Measurements from ENCODE around the gene PDE7B. TPM values are rescaled to one million over a fixed set of nuclear protein-coding genes. Genes with fewer than 3 reads are reported as not detected.

The PDE7B gene
- total and polyA plus RNA-seq, 8 donors, result 0.29 to 73.2 (median 5.0) TPM

- 93 to 98% (median 97%) methylated on average over 3 of the region's 3 CpGs for WGBS, 5 donors
- no peaks in the 10 kb centered on the region for H3K27me3 ChIP-seq
- H3K27ac ChIP-seq, result no peak overlapping the region
- H3K4me3 ChIP-seq, result no peak overlapping the region
- intact Hi-C loops (cut with DNase I; ENCODE audit: low total_unique reads), result no loop called here
- H3K36me3 ChIP-seq, result peaks cover 0 to 39% (median 6%) of the 10 kb centered on the region in 4 donors
- H3K4me1 ChIP-seq, result peaks cover 0 to 12% (median 2%) of the 10 kb centered on the region in 4 donors
- TF ChIP-seq POLR2AphosphoS5 (IDR thresholded peaks at IDR 0.05) (no peak), POLR2A (IDR thresholded peaks at IDR 0.05) (no peak), EP300 (IDR thresholded peaks at IDR 0.05) (no peak)
- TF ChIP-seq, protein P1, sequence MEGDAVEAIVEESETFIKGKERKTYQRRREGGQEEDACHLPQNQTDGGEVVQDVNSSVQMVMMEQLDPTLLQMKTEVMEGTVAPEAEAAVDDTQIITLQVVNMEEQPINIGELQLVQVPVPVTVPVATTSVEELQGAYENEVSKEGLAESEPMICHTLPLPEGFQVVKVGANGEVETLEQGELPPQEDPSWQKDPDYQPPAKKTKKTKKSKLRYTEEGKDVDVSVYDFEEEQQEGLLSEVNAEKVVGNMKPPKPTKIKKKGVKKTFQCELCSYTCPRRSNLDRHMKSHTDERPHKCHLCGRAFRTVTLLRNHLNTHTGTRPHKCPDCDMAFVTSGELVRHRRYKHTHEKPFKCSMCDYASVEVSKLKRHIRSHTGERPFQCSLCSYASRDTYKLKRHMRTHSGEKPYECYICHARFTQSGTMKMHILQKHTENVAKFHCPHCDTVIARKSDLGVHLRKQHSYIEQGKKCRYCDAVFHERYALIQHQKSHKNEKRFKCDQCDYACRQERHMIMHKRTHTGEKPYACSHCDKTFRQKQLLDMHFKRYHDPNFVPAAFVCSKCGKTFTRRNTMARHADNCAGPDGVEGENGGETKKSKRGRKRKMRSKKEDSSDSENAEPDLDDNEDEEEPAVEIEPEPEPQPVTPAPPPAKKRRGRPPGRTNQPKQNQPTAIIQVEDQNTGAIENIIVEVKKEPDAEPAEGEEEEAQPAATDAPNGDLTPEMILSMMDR (IDR thresholded peaks at IDR 0.05), result no peak
- DNase-seq, result no peak
- no peaks in the 10 kb centered on the region for H3K9me3 ChIP-seq
These were observed 311.8 kb downstream of the PDE7B start for GRCh38 chr6:136163260-136163659.

DNA sequence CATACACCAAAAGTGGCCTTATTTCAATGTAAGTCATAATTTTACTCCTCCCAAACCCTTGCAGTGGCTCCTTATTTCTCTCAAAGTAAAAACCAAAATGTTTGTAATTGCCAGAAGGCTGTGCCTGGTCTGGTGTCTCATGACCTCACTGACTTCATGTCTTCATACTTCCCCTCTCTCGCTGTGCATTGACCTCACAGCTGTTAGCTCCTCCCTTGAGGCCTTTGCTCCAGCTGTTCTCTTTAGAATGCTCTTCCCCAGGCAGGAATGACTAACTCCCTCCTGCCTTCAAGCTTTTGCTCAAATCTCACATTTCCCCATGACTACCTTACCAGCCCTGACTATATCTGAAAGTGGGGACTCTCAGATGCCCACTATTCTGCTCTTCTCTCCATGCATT, 315.3 kb downstream of the PDE7B start:
- no peak for DNase-seq
- no peak overlapping the region for H3K4me3 ChIP-seq
- no peaks in the 10 kb centered on the region for H3K9me3 ChIP-seq
- no peaks in the 10 kb centered on the region for H3K4me1 ChIP-seq
- peaks cover 0 to 40% (median 6%) of the 10 kb centered on the region in 4 donors for H3K36me3 ChIP-seq
- H3K27ac ChIP-seq, result no peak overlapping the region
- no peaks in the 10 kb centered on the region for H3K27me3 ChIP-seq
- intact Hi-C loops (cut with DNase I; ENCODE audit: low total_unique reads), result no loop called here
- WGBS, 5 donors, result 87 to 96% (median 94%) methylated on average over 1 of the region's 1 CpG
- TF ChIP-seq, protein P1 (IDR thresholded peaks at IDR 0.05), result no peak
- no peak for TF ChIP-seq EP300 (IDR thresholded peaks at IDR 0.05)
- no peak for TF ChIP-seq POLR2A (IDR thresholded peaks at IDR 0.05)
- TF ChIP-seq POLR2AphosphoS5 (IDR thresholded peaks at IDR 0.05), result no peak

DNA sequence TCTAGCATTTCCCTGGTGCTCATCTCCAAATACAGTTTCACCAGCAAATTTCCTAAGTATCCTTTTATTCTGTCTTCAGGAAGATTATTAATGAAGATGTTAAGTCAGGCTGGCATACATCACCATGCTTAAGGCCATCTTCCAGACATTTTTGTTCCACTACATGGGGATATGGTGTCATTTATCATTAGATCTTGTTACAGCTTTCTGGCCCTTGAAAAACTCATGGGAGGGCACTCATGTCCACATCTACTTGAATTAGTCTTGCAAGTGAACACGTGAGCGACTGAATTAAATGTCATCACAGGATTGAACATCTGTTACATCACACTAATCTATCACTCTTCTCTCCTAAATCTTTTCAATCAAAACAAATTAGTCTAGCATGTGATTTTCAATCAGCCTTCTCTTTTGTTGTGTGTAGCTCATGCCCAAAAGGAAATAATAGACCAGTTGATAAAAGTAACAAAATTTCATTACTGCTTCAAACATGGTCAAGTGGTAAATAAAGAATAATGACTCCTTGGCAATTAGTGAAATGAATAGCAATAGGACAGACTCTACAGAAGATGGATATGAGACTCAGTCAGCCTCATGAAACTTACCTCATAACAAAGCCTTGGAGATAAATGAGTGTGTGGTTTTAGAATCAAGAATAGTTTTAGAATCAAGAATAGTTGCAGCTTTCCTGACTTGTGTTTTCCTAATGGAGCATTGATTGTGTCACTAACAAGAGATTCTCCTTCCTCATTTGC, 318.1 kb downstream of the PDE7B start:
- peaks cover 0 to 24% (median 6%) of the 10 kb centered on the region in 4 donors for H3K36me3 ChIP-seq
- H3K27ac ChIP-seq, result no peak overlapping the region
- intact Hi-C loops (cut with DNase I; ENCODE audit: low total_unique reads), result no loop called here
- H3K4me3 ChIP-seq, result no peak overlapping the region
- TF ChIP-seq POLR2A (IDR thresholded peaks at IDR 0.05), result no peak
- no peak for TF ChIP-seq POLR2AphosphoS5 (IDR thresholded peaks at IDR 0.05)
- TF ChIP-seq, protein P1 (IDR thresholded peaks at IDR 0.05), result no peak
- TF ChIP-seq EP300 (IDR thresholded peaks at IDR 0.05), result no peak
- H3K9me3 ChIP-seq, result no peaks in the 10 kb centered on the region
- no peaks in the 10 kb centered on the region for H3K27me3 ChIP-seq
- no peak for DNase-seq
- peaks cover 0 to 12% (median 8%) of the 10 kb centered on the region in 4 donors for H3K4me1 ChIP-seq
- WGBS, 5 donors, result 80 to 94% (median 92%) methylated on average over 2 of the region's 2 CpGs

GRCh38 chr6:136171231-136171630, 319.7 kb downstream of the PDE7B start:
- no peak overlapping the region for H3K4me3 ChIP-seq
- H3K36me3 ChIP-seq, result peaks cover 0 to 15% (median under 1%) of the 10 kb centered on the region in 4 donors
- no peak overlapping the region for H3K27ac ChIP-seq
- H3K27me3 ChIP-seq, result no peaks in the 10 kb centered on the region
- H3K9me3 ChIP-seq, result no peaks in the 10 kb centered on the region
- DNase-seq, result no peak
- peaks cover 0 to 14% (median 8%) of the 10 kb centered on the region in 4 donors for H3K4me1 ChIP-seq
- 76 to 90% (median 87%) methylated on average over 3 of the region's 3 CpGs for WGBS, 5 donors
- no peak for TF ChIP-seq EP300 (IDR thresholded peaks at IDR 0.05)
- TF ChIP-seq POLR2A (IDR thresholded peaks at IDR 0.05), result no peak
- no peak for TF ChIP-seq POLR2AphosphoS5 (IDR thresholded peaks at IDR 0.05)
- TF ChIP-seq, protein P1 (IDR thresholded peaks at IDR 0.05), result no peak
- intact Hi-C loops (cut with DNase I; ENCODE audit: low total_unique reads), result no loop called here
